Activated CD4-positive, alpha-beta memory T cell treated with anti-CD3 and anti-CD28 coated beads, Interleukin-2, amount 10 ng/mL, durations not matched to agents 7 days and 5 days (primary cell): ENCODE measurements around the gene BAG5. TPM values are rescaled to one million over a fixed set of nuclear protein-coding genes. Genes with fewer than 3 reads are reported as not detected.

Source experiments
- CTCF ChIA-PET: fragments of 350-600 bp; sonication (Branson Sonifier 250); formaldehyde crosslinking; loops from one replicate; lab custom pipeline; 2021; ENCODE audit warnings: antibody characterized with exemption, inconsistent platforms; lab: Charles Lee
- POLR2A ChIA-PET: fragments of 350-600 bp; sonication (Branson Sonifier 250); formaldehyde crosslinking; loops from one replicate; lab custom pipeline; 2021; ENCODE audit warnings: antibody characterized with exemption; lab: Charles Lee
- DNase-seq: peaks from one replicate; pipeline ENCODE4 v3.0.0-alpha.2; 2020
- H3K27ac Mint-ChIP-seq: one replicate; pipeline ENCODE4 v1.8.0; 2021; ENCODE audit warnings: mild to moderate bottlenecking, mixed read lengths
- H3K27me3 Mint-ChIP-seq: one replicate; pipeline ENCODE4 v1.8.0; 2021; ENCODE audit warnings: mixed read lengths
- H3K36me3 Mint-ChIP-seq: one replicate; pipeline ENCODE4 v1.8.0; 2021; ENCODE audit warnings: low read depth, mixed read lengths
- H3K4me1 Mint-ChIP-seq: one replicate; pipeline ENCODE4 v1.8.0; 2021; ENCODE audit warnings: mixed read lengths
- H3K4me3 Mint-ChIP-seq: one replicate; pipeline ENCODE4 v1.8.0; 2021; ENCODE audit warnings: mild to moderate bottlenecking, mixed read lengths
- H3K9me3 Mint-ChIP-seq: one replicate; pipeline ENCODE4 v1.8.0; 2021; ENCODE audit warnings: mixed read lengths
- total RNA-seq, 2 experiments: library from RNA; stranded (reverse); gene quantifications; one replicate each; pipeline ENCODE4 v1.2.3, GENCODE V29; 2021

The BAG5 gene
- total RNA-seq, 2 experiments from 2014 or later = 29.1 to 29.9 TPM

- H3K27me3 Mint-ChIP-seq = no peaks in the 10 kb centered on the region
- POLR2A ChIA-PET = interaction anchor here (0.6 to 3.7 kb wide), 14 partner anchors 9 to 1191 kb away, joined by 3 to 50 read pairs (median 4); partner anchors contain the start of genes EIF5, KLC1, MARK3 and TRMT61A
- peaks cover 42% of the 10 kb centered on the region for H3K36me3 Mint-ChIP-seq
- H3K27ac Mint-ChIP-seq = peak overlapping the region; percentile 85
- no peaks in the 10 kb centered on the region for H3K9me3 Mint-ChIP-seq
- H3K4me3 Mint-ChIP-seq = peak overlapping the region; percentile 93
- peak; percentile 64 for DNase-seq
- H3K4me1 Mint-ChIP-seq = peaks cover 73% of the 10 kb centered on the region
- CTCF ChIA-PET = interaction anchor here (0.6 to 2.0 kb wide), 13 partner anchors 10 to 349 kb away, joined by 3 to 10 read pairs (median 4); partner anchors contain the start of genes TRMT61A, XRCC3 and ZFYVE21
Observed at GRCh38 chr14:103561381-103562178, 877 bp downstream of the BAG5 start.

DNA sequence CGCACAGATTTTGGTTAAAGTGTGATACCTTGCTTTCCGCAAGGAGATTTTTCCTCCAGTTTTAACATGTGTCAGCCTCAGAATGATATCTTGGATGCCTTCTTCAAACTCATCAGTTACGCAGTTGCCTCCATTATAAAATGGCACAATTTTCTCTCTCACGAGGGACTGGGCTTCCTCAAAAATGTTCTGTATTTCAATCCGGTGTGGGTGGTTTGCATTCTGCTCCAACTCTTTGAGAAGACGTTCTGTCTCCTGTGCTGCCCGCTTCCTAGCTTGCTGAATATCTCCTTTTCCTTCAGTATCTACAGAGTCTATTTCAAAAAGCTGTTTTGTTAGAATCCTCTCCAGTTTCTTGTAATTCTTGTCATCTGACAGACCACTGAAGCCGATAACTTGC, 1.8 kb downstream of the BAG5 start:
- Mint-ChIP-seq H3K27ac (peak overlapping the region; percentile 85), H3K36me3 (peaks cover 42% of the 10 kb centered on the region), H3K4me1 (peaks cover 66% of the 10 kb centered on the region), H3K9me3 (no peaks in the 10 kb centered on the region), H3K4me3 (peak overlapping the region; percentile 93), H3K27me3 (no peaks in the 10 kb centered on the region)
- POLR2A ChIA-PET = interaction anchor here (0.6 to 3.7 kb wide), 7 partner anchors 20 to 227 kb away, joined by 3 to 50 read pairs (median 5); partner anchors contain the start of genes EIF5, KLC1 and TRMT61A
- DNase-seq = no peak
- CTCF ChIA-PET = interaction anchor here (1.4 to 2.0 kb wide), 3 partner anchors 11 to 119 kb away, joined by 4 to 10 read pairs (median 5); partner anchors contain the start of gene TRMT61A

DNA sequence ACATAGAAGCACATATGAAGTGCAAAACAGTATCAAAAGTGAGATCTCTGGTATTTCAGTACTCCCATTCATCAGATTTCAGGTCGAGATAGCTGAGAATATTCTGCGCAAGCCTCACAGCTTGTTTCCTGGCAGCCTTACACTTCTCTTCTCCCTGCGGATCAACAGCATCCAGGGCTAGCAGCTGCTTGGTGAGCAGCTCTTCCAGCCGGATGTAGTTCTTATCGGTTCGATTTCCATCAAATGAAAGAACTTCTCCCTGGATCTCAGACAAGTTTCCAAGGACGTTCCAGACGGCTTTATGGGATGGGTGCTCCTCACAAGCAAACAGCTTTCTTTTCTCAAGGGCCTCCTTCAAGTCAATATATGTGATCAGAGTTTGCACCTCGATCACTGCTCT, 2.7 kb downstream of the BAG5 start:
- POLR2A ChIA-PET = interaction anchor here (1.0 kb wide), 1 partner anchor 70 kb away, joined by 4 read pairs; no protein-coding TSS in a partner anchor

DNA sequence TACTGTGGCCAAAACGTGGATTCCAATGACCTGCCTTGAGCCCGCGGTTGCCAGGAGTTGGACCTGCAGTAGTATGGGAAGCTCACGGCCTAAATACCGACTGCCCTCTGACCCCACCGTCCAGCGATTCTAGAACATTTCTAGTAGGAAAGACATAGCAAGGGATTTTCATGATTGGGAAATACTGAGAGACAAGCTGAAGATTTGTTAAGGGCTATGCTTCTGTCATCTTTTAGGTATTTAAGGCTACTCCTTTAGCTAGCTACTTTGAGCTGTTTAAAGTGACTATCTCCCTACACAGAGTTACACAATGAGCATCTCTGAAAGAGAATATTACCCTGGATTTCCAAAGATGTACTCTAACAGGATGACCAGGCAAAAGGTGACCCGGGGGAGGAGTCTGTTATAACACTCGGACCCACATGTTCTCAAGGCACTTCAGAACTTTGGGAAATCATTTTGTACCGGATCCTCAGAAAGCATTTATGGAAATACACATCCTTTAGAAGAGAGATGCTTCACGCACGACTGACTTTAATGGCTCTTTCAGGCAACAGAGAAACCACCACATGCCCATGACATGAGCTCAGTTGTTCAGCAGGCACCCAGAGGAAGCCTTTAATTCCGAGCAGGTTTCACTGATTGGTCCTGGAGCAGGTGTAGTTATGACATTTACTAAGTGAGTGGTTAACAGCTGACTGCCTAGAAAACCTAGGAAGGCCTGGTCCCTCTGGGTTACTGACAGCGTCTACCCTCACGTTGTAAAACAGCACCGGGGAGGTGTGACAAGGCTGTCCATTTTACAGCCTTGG, 4.2 kb downstream of the BAG5 start:
- Mint-ChIP-seq H3K36me3 (peaks cover 45% of the 10 kb centered on the region), H3K27me3 (no peaks in the 10 kb centered on the region), H3K4me1 (peaks cover 46% of the 10 kb centered on the region), H3K4me3 (no peak overlapping the region), H3K9me3 (no peaks in the 10 kb centered on the region), H3K27ac (no peak overlapping the region)
- no peak for DNase-seq
- ChIA-PET CTCF (interaction anchor here (1.0 to 2.6 kb wide), 5 partner anchors 11 to 72 kb away, joined by 3 to 11 read pairs (median 3); no protein-coding TSS in a partner anchor), POLR2A (interaction anchor here (0.8 to 1.5 kb wide), 2 partner anchors 9 to 35 kb away, joined by 3 read pairs; no protein-coding TSS in a partner anchor)

More for the DNA sequence above, 2.7 kb downstream of the BAG5 start:
- CTCF ChIA-PET = no interaction called here
- Mint-ChIP-seq H3K4me3 (no peak overlapping the region), H3K36me3 (peaks cover 46% of the 10 kb centered on the region), H3K27me3 (no peaks in the 10 kb centered on the region), H3K9me3 (no peaks in the 10 kb centered on the region), H3K27ac (no peak overlapping the region), H3K4me1 (peaks cover 58% of the 10 kb centered on the region)
- DNase-seq = no peak

DNA sequence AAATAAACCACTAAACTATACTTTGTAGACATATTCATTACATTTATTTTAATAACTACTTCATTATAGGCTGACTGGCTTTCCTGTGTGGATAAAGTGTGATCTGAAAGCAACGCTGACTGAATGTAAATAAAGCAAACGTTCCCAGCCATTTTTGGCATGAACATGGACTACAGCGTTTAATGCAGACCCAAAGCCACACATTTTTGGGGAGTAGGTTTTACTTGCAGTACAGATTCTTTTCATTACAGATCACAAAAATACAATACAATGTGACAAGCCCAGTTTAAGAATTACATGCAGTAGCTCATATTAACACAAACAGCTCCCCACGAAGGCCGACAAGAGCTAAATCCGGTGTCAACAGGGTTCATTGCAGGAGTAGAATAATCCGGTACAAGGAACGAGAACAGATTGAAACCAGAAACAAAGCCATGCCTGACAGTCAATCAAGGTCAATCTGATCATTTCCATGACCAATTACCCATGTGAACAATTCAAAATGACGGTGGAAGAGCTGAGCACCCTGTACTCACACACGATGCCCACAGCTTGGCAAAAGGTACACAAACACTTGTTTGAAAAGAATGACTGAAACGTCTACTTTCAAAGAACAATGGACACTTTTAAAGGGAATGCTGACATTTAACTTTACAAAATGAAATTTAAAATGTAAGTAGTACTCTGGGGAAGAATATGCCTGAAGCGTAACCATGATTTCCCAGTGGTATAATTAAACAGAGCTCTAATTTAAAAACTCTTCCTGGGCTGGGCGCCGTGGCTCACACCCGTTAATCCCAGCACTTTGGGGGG, 5.3 kb downstream of the BAG5 start:
- no peaks in the 10 kb centered on the region for H3K9me3 Mint-ChIP-seq
- H3K27ac Mint-ChIP-seq = no peak overlapping the region
- H3K27me3 Mint-ChIP-seq = no peaks in the 10 kb centered on the region
- no peak overlapping the region for H3K4me3 Mint-ChIP-seq
- H3K36me3 Mint-ChIP-seq = peaks cover 42% of the 10 kb centered on the region
- ChIA-PET CTCF (interaction anchor here (1.1 to 2.6 kb wide), 2 partner anchors 10 to 38 kb away, joined by 4 to 11 read pairs; no protein-coding TSS in a partner anchor), POLR2A (interaction anchor here (0.8 to 1.5 kb wide), 2 partner anchors 7 to 29 kb away, joined by 3 read pairs; no protein-coding TSS in a partner anchor)
- DNase-seq = no peak
- H3K4me1 Mint-ChIP-seq = peaks cover 44% of the 10 kb centered on the region

GRCh38 chr14:103555559-103556337, 6.7 kb downstream of the BAG5 start:
- POLR2A ChIA-PET = no interaction called here
- Mint-ChIP-seq H3K36me3 (peaks cover 32% of the 10 kb centered on the region), H3K9me3 (no peaks in the 10 kb centered on the region), H3K27ac (no peak overlapping the region), H3K4me1 (peaks cover 32% of the 10 kb centered on the region), H3K27me3 (no peaks in the 10 kb centered on the region), H3K4me3 (no peak overlapping the region)
- CTCF ChIA-PET = interaction anchor here (2.6 kb wide), 1 partner anchor 37 kb away, joined by 11 read pairs; no protein-coding TSS in a partner anchor
- DNase-seq = no peak

GRCh38 chr14:103552846-103553210, 9.6 kb downstream of the BAG5 start:
- Mint-ChIP-seq H3K4me1 (peaks cover 6% of the 10 kb centered on the region), H3K27me3 (no peaks in the 10 kb centered on the region)

GRCh38 chr14:103552011-103552845, 10.2 kb downstream of the BAG5 start:
- POLR2A ChIA-PET = interaction anchor here (1.0 kb wide), 1 partner anchor 10 kb away, joined by 3 read pairs; the partner anchor contains the start of gene BAG5
- Mint-ChIP-seq H3K4me1 (peaks cover 4% of the 10 kb centered on the region), H3K4me3 (no peak overlapping the region), H3K9me3 (no peaks in the 10 kb centered on the region), H3K36me3 (peaks cover 8% of the 10 kb centered on the region), H3K27me3 (no peaks in the 10 kb centered on the region), H3K27ac (no peak overlapping the region)
- no peak for DNase-seq
- CTCF ChIA-PET = no interaction called here

More at GRCh38 chr14:103552846-103553210, 9.6 kb downstream of the BAG5 start:
- Mint-ChIP-seq H3K36me3 (peaks cover 8% of the 10 kb centered on the region), H3K9me3 (no peaks in the 10 kb centered on the region), H3K4me3 (no peak overlapping the region), H3K27ac (no peak overlapping the region)
- DNase-seq = no peak
- CTCF ChIA-PET = no interaction called here
- POLR2A ChIA-PET = interaction anchor here (1.0 kb wide), 1 partner anchor 9 kb away, joined by 3 read pairs; the partner anchor contains the start of gene BAG5

DNA sequence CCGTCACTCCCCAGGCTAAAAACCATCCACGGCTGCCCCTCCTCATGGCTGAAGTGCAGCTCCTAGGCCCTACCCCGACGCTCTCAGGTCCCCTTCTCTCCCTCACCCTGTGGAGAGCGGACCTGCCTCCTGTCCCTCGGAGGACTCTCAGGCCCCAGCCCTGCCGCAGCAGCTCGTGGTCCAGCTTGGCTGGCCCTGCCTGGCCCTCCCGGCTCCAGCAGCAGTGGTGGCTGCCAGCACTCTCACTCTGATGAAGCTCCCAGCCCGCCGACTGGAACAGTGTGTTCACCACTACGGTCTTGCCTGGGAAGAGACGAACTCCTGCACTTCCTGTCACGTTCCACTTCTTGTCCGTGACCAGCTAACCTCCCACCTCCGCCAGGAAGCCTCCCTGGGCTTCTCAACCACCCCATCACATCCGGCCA, 11.1 kb downstream of the BAG5 start:
- Mint-ChIP-seq H3K27ac (no peak overlapping the region), H3K36me3 (peaks cover 6% of the 10 kb centered on the region), H3K27me3 (no peaks in the 10 kb centered on the region), H3K4me1 (no peaks in the 10 kb centered on the region), H3K9me3 (no peaks in the 10 kb centered on the region), H3K4me3 (no peak overlapping the region)
- CTCF ChIA-PET = no interaction called here
- DNase-seq = no peak
- POLR2A ChIA-PET = no interaction called here

DNA sequence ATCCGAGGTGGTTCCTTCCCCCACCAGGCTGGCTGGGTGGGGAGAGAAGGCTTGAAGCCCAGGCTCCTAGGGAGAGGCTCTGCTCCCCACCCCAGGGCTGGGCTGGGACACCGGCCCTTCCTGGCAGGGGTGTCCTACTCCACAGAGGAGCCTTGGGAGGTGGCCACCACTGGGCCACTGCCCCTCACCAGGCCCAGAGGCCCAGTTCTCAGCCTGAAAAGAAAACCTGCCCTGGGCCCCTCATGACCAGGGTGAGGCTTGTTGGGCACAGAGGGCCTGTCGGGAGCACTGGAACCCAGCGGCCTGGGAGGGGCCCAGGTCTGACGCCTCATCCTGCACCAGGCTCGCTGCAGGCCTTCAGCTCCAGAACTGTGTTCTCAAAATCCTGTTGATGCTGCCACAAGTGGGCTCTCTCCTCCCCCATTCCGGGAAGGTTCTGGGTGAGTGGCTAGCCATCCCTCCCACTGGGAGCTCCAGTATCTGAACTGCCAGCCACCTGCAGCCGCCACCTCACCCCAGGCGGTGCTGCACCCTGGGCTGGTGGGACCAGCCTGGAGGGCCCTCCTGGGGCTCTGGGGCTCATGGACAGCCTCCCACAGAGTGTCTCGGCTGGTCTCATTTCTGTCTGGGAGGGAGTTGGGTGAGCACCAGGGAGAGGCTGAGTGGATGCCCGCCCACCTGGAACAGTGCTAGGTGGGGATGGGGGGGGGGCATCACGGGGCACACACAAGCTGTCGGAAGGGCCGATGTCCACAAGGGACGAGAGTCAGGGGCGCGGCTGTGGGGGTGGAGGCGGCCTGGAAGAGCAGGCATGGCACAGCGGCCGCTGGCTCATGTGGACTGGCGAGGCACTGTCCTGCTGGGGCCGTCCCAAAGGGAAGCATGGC, 11.8 kb downstream of the BAG5 start:
- no peak for DNase-seq
- H3K9me3 Mint-ChIP-seq = no peaks in the 10 kb centered on the region
- no peaks in the 10 kb centered on the region for H3K27me3 Mint-ChIP-seq
- no peaks in the 10 kb centered on the region for H3K4me1 Mint-ChIP-seq
- H3K36me3 Mint-ChIP-seq = peaks cover 6% of the 10 kb centered on the region
- ChIA-PET CTCF (interaction anchor here (1.0 kb wide), 1 partner anchor 32 kb away, joined by 5 read pairs; no protein-coding TSS in a partner anchor), POLR2A (no interaction called here)
- no peak overlapping the region for H3K27ac Mint-ChIP-seq
- no peak overlapping the region for H3K4me3 Mint-ChIP-seq
